Stomach (tissue), 4 donors: Measurements from ENCODE around the gene ATF2.

Source experiments
- POLR2A ChIP-seq, 4 donors: fragments of 450-650 bp; IDR thresholded peaks; one replicate each; pipeline ENCODE4 v1.6.1; 2016; ENCODE audit warnings: antibody characterized with exemption in 4 of 4, control low read depth in 2 of 4, mild to moderate bottlenecking in 1 of 4, moderate library complexity in 1 of 4
- TF ChIP-seq, protein P1 (sequence below), 7 experiments: fragments of 450-650 bp in 4 of 7; fragments of 200-600 bp in 3 of 7; sonication (generic) in 3 of 7; IDR thresholded peaks; one replicate each; pipeline ENCODE4 v1.5.1; 2016 to 2019; ENCODE audit warnings: antibody characterized with exemption in 7 of 7, control low read depth in 2 of 7, mild to moderate bottlenecking in 1 of 7

GRCh38 chr2:175143678-175144077, 24.3 kb downstream of the ATF2 start:
- TF ChIP-seq, protein P1, sequence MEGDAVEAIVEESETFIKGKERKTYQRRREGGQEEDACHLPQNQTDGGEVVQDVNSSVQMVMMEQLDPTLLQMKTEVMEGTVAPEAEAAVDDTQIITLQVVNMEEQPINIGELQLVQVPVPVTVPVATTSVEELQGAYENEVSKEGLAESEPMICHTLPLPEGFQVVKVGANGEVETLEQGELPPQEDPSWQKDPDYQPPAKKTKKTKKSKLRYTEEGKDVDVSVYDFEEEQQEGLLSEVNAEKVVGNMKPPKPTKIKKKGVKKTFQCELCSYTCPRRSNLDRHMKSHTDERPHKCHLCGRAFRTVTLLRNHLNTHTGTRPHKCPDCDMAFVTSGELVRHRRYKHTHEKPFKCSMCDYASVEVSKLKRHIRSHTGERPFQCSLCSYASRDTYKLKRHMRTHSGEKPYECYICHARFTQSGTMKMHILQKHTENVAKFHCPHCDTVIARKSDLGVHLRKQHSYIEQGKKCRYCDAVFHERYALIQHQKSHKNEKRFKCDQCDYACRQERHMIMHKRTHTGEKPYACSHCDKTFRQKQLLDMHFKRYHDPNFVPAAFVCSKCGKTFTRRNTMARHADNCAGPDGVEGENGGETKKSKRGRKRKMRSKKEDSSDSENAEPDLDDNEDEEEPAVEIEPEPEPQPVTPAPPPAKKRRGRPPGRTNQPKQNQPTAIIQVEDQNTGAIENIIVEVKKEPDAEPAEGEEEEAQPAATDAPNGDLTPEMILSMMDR (IDR thresholded peaks at IDR 0.05), result no peak
- no peak for TF ChIP-seq POLR2A (IDR thresholded peaks at IDR 0.05)
